KG1 (cell line): ENCODE results near the gene HOXA5.

ENCODE experiments used
- DNase-seq: peaks from one replicate; lab custom pipeline; 2025; lab: John Stamatoyannopoulos, UW

The HOXA5 gene

GRCh38 chr7:27132978-27133377 lies 10.5 kb downstream of the HOXA5 start:
- DNase-seq = no peak

- DNase-seq = no peak
These were observed 11.3 kb downstream of the HOXA5 start for GRCh38 chr7:27132214-27132613.

GRCh38 chr7:27131390-27131819 lies 12.1 kb downstream of the HOXA5 start:
- DNase-seq = no peak

- no peak for DNase-seq
These were observed 12.7 kb downstream of the HOXA5 start, which contains the start of gene HOXA4 for GRCh38 chr7:27130540-27131389. Gene HOXA4 (minus strand): TSS chr7:27130757. CDS start chr7:27130733, 24 bp downstream.

- no peak for DNase-seq
These were observed 13.5 kb downstream of the HOXA5 start for GRCh38 chr7:27129729-27130539.

GRCh38 chr7:27128776-27129728 lies 14.4 kb downstream of the HOXA5 start:
- DNase-seq = no peak

GRCh38 chr7:27128034-27128433 lies 15.4 kb downstream of the HOXA5 start:
- no peak for DNase-seq

GRCh38 chr7:27126596-27127327 lies 16.7 kb downstream of the HOXA5 start:
- no peak for DNase-seq

- no peak for DNase-seq
These were observed 17.5 kb downstream of the HOXA5 start for GRCh38 chr7:27125986-27126394.

GRCh38 chr7:27124902-27125689 lies 18.4 kb downstream of the HOXA5 start:
- no peak for DNase-seq

- DNase-seq = no peak
These were observed 19.2 kb downstream of the HOXA5 start for GRCh38 chr7:27124096-27124901.

- DNase-seq = no peak
These were observed 19.9 kb downstream of the HOXA5 start for GRCh38 chr7:27123477-27124053.

GRCh38 chr7:27123007-27123476 lies 20.4 kb downstream of the HOXA5 start:
- no peak for DNase-seq

- DNase-seq = no peak
These were observed 21.2 kb downstream of the HOXA5 start for GRCh38 chr7:27122077-27122910.

GRCh38 chr7:27121684-27122076 lies 21.8 kb downstream of the HOXA5 start:
- DNase-seq = no peak

GRCh38 chr7:27119412-27119911 lies 24.0 kb downstream of the HOXA5 start:
- DNase-seq = no peak

GRCh38 chr7:27118580-27118979 lies 24.9 kb downstream of the HOXA5 start:
- no peak for DNase-seq
